SK-N-SH treated with all-trans-retinoic acid at 6 μM for 48 hours (cell line): ENCODE data around the gene FYN.

Experiments used
- ATAC-seq: fragments of 200-7000 bp; cut with Tn5 transposase; 3 replicates; pipeline ENCODE4 v1.9.1; 2020; ENCODE audit warnings: mild to moderate bottlenecking, moderate library complexity
- ARNTL ChIP-seq: fragments of 450-650 bp; formaldehyde crosslinking; IDR thresholded peaks from 2 replicates; pipeline ENCODE4 v1.5.0; 2020; ENCODE audit warnings: low read depth, mild to moderate bottlenecking, moderate library complexity, borderline replicate concordance
- BACH2 ChIP-seq: fragments of 250-450 bp; sonication (Bioruptor Pico); IDR thresholded peaks from 2 replicates; pipeline ENCODE4 v1.9.0; 2021; ENCODE audit warnings: mild to moderate bottlenecking, borderline replicate concordance
- CREB5 ChIP-seq: fragments of 250-450 bp; sonication (Bioruptor Pico); IDR thresholded peaks from 2 replicates; pipeline ENCODE4 v1.5.1; 2020; ENCODE audit warnings: low read depth, mild to moderate bottlenecking, moderate library complexity
- CSDC2 ChIP-seq: fragments of 250-450 bp; sonication (Bioruptor Pico); IDR thresholded peaks from 2 replicates; pipeline ENCODE4 v1.5.0; 2020; ENCODE audit warnings: mild to moderate bottlenecking, moderate library complexity
- CSRNP3 ChIP-seq: fragments of 250-450 bp; sonication (Bioruptor Pico); IDR thresholded peaks from 2 replicates; pipeline ENCODE4 v1.5.1; 2021; ENCODE audit warnings: mild to moderate bottlenecking, moderate library complexity
- ESRRG ChIP-seq: fragments of 250-450 bp; sonication (Bioruptor Pico); IDR thresholded peaks from 2 replicates; pipeline ENCODE4 v1.6.1; 2021; ENCODE audit warnings: mild to moderate bottlenecking
- GLIS3 ChIP-seq: fragments of 250-450 bp; sonication (Bioruptor Pico); IDR thresholded peaks from 2 replicates; pipeline ENCODE4 v1.5.0; 2020; ENCODE audit warnings: mild to moderate bottlenecking, moderate library complexity
- ISL1 ChIP-seq: fragments of 250-450 bp; sonication (Bioruptor Pico); IDR thresholded peaks from 2 replicates; pipeline ENCODE4 v2.1.2; 2022; ENCODE audit warnings: mild to moderate bottlenecking, moderate library complexity
- OSR1 ChIP-seq: fragments of 250-450 bp; sonication (Bioruptor Pico); IDR thresholded peaks from 2 replicates; pipeline ENCODE4 v1.8.0; 2022; ENCODE audit warnings: moderate library complexity, mild to moderate bottlenecking, inconsistent platforms
- PATZ1 ChIP-seq: fragments of 250-450 bp; sonication (Bioruptor Pico); IDR thresholded peaks from 2 replicates; pipeline ENCODE4 v1.8.0; 2020; ENCODE audit warnings: mild to moderate bottlenecking, moderate library complexity, borderline replicate concordance
- POU6F1 ChIP-seq: fragments of 250-450 bp; sonication (Bioruptor Pico); IDR thresholded peaks from 2 replicates; pipeline ENCODE4 v1.8.0; 2021; ENCODE audit warnings: low read depth, mild to moderate bottlenecking, moderate library complexity, borderline replicate concordance
- PPARA ChIP-seq: fragments of 250-450 bp; sonication (Bioruptor Pico); IDR thresholded peaks from 2 replicates; pipeline ENCODE4 v1.5.0; 2020; ENCODE audit warnings: mild to moderate bottlenecking, borderline replicate concordance
- RARB ChIP-seq: fragments of 250-450 bp; sonication (Bioruptor Pico); IDR thresholded peaks from 2 replicates; pipeline ENCODE4 v1.8.0; 2021; ENCODE audit warnings: mild to moderate bottlenecking, moderate library complexity
- SNAI2 ChIP-seq: fragments of 250-450 bp; sonication (Bioruptor Pico); IDR thresholded peaks from 2 replicates; pipeline ENCODE4 v1.5.0; 2020; ENCODE audit warnings: mild to moderate bottlenecking, moderate library complexity
- TCF4 ChIP-seq: fragments of 250-450 bp; sonication (Bioruptor Pico); IDR thresholded peaks from 2 replicates; pipeline ENCODE4 v1.8.0; 2021; ENCODE audit warnings: mild to moderate bottlenecking, moderate library complexity, borderline replicate concordance
- TOX ChIP-seq: fragments of 250-450 bp; sonication (Bioruptor Pico); IDR thresholded peaks from 2 replicates; pipeline ENCODE4 v1.8.0; 2021; ENCODE audit warnings: mild to moderate bottlenecking, moderate library complexity, borderline replicate concordance
- TSHZ2 ChIP-seq: fragments of 250-450 bp; sonication (Bioruptor Pico); IDR thresholded peaks from 2 replicates; pipeline ENCODE4 v1.5.0; 2020; ENCODE audit warnings: mild to moderate bottlenecking, moderate library complexity
- ZC3H10 ChIP-seq: fragments of 250-450 bp; sonication (Bioruptor Pico); IDR thresholded peaks from 2 replicates; pipeline ENCODE4 v1.5.1; 2021; ENCODE audit warnings: mild to moderate bottlenecking, moderate library complexity
- ZFP3 ChIP-seq: fragments of 250-450 bp; sonication (Bioruptor Pico); IDR thresholded peaks from 2 replicates; pipeline ENCODE4 v1.5.0; 2020; ENCODE audit warnings: mild to moderate bottlenecking, moderate library complexity
- ZFP30 ChIP-seq: fragments of 450-650 bp; formaldehyde crosslinking; IDR thresholded peaks from 2 replicates; pipeline ENCODE4 v1.5.0; 2022; ENCODE audit warnings: mild to moderate bottlenecking, moderate library complexity
- ZNF565 ChIP-seq: fragments of 450-650 bp; formaldehyde crosslinking; conservative IDR thresholded peaks from 2 replicates; pipeline ENCODE4 v1.5.0; 2020; ENCODE audit warnings: low read depth, mild to moderate bottlenecking, moderate library complexity
- ZNF70 ChIP-seq: fragments of 450-650 bp; formaldehyde crosslinking; IDR thresholded peaks from 2 replicates; pipeline ENCODE4 v1.5.0; 2020; ENCODE audit warnings: mild to moderate bottlenecking, moderate library complexity
- ZNF8 ChIP-seq: fragments of 450-650 bp; formaldehyde crosslinking; IDR thresholded peaks from 2 replicates; pipeline ENCODE4 v1.5.0; 2020; ENCODE audit warnings: mild to moderate bottlenecking, moderate library complexity

FYN gene

GRCh38 chr6:111714416-111715270, 158.6 kb downstream of the FYN start:
- ATAC-seq = no peak
- TF ChIP-seq GLIS3 (no peak), TOX (CRISPR knock-in tag) (no peak), PATZ1 (CRISPR knock-in tag) (no peak), ZC3H10 (CRISPR knock-in tag) (no peak), PPARA (no peak), ISL1 (no peak), ZNF565 (CRISPR knock-in tag) (no peak), POU6F1 (no peak), OSR1 (CRISPR knock-in tag) (no peak), ESRRG (CRISPR knock-in tag) (no peak), RARB (CRISPR knock-in tag) (no peak), ZNF8 (CRISPR knock-in tag) (no peak), ARNTL (CRISPR knock-in tag) (no peak), TCF4 (CRISPR knock-in tag) (no peak), BACH2 (CRISPR knock-in tag) (no peak), TSHZ2 (no peak), ZFP30 (CRISPR knock-in tag) (no peak)

- TF ChIP-seq PATZ1 (CRISPR knock-in tag) = no peak
- no peak for TF ChIP-seq CSDC2 (CRISPR knock-in tag)
- no peak for TF ChIP-seq CSRNP3 (CRISPR knock-in tag)
- TF ChIP-seq, all 23 proteins: peak for 0
- ATAC-seq = no peak
Observed at GRCh38 chr6:111713811-111714210, 159.4 kb downstream of the FYN start.

GRCh38 chr6:111713236-111713635, 160.0 kb downstream of the FYN start:
- ATAC-seq = no peak
- TF ChIP-seq SNAI2 (no peak), ARNTL (CRISPR knock-in tag) (no peak), ZNF70 (CRISPR knock-in tag) (no peak), ZNF8 (CRISPR knock-in tag) (no peak), BACH2 (CRISPR knock-in tag) (no peak), ESRRG (CRISPR knock-in tag) (no peak), ZFP3 (CRISPR knock-in tag) (no peak), CSRNP3 (CRISPR knock-in tag) (no peak), TOX (CRISPR knock-in tag) (no peak), POU6F1 (no peak), CREB5 (CRISPR knock-in tag) (no peak)
